D341Med (cell line): Measurements from ENCODE around the gene MAN1C1.
A peak's percentile ranks its signal among the peaks of the same experiment; 100 is the strongest.

Source experiments
- DNase-seq: peaks from one replicate; pipeline ENCODE4 v3.0.0; 2012; ENCODE audit warnings: low spot score

The MAN1C1 gene

GRCh38 chr1:25817840-25818501, 201.4 kb downstream of the MAN1C1 start:
- no peak for DNase-seq

GRCh38 chr1:25818569-25818968, 202.0 kb downstream of the MAN1C1 start:
- DNase-seq: no peak

GRCh38 chr1:25819491-25820246, 203.1 kb downstream of the MAN1C1 start, which contains the start of gene MTFR1L:
Gene MTFR1L, plus strand, starts transcription at chr1:25819954. Its CDS starts 3,151 bp downstream, at chr1:25823105.
- DNase-seq: peak; percentile 95

GRCh38 chr1:25820247-25821111, 203.9 kb downstream of the MAN1C1 start:
- peak; percentile 75 for DNase-seq

- DNase-seq: no peak
Observed at GRCh38 chr1:25821112-25821476, 204.5 kb downstream of the MAN1C1 start.

- DNase-seq: no peak
Observed at GRCh38 chr1:25821630-25822091, 205.1 kb downstream of the MAN1C1 start.

GRCh38 chr1:25825605-25826004, 209.0 kb downstream of the MAN1C1 start:
- DNase-seq: no peak

GRCh38 chr1:25826571-25826970, 210.0 kb downstream of the MAN1C1 start:
- no peak for DNase-seq

GRCh38 chr1:25828491-25828890, 211.9 kb downstream of the MAN1C1 start:
- no peak for DNase-seq

GRCh38 chr1:25829046-25829445, 212.5 kb downstream of the MAN1C1 start:
- no peak for DNase-seq

- no peak for DNase-seq
Observed at GRCh38 chr1:25831569-25832196, 215.1 kb downstream of the MAN1C1 start.

GRCh38 chr1:25832336-25833037, 215.9 kb downstream of the MAN1C1 start:
- DNase-seq: no peak

- no peak for DNase-seq
Observed at GRCh38 chr1:25833158-25833557, 216.6 kb downstream of the MAN1C1 start.
